Breast epithelium (tissue), 4 donors: ENCODE results near the gene LIN28A. TPM values are rescaled to one million over a fixed set of nuclear protein-coding genes. Genes with fewer than 3 reads are reported as not detected.
A peak's percentile ranks its signal among the peaks of the same experiment; 100 is the strongest.

Experiments
- DNase-seq, 2 donors: peaks; one replicate each; pipeline ENCODE4 v3.0.0-alpha.2; 2019; ENCODE audit warnings: low spot score in 2 of 2
- H3K27ac ChIP-seq, 2 donors: fragments of 200-600 bp; sonication (generic) in 1 of 2; one replicate each; pipeline ENCODE4 v1.5.1; 2016 to 2019; ENCODE audit warnings: mild to moderate bottlenecking in 1 of 2
- H3K27me3 ChIP-seq, 2 donors: fragments of 200-600 bp; sonication (generic) in 1 of 2; one replicate each; pipeline versions ENCODE4 v1.5.1 to v1.6.0; 2017 to 2019; ENCODE audit warnings: control low read depth in 1 of 2, mild to moderate bottlenecking in 1 of 2
- H3K36me3 ChIP-seq: fragments of 200-600 bp; one replicate; pipeline ENCODE4 v1.5.1; 2019
- H3K4me1 ChIP-seq, 2 donors: fragments of 200-600 bp; sonication (generic); one replicate each; pipeline ENCODE4 v1.5.1; 2016 to 2019; ENCODE audit warnings: control low read depth in 1 of 2
- H3K4me3 ChIP-seq, 3 donors: fragments of 200-600 bp; sonication (generic); 1 replicate in 2 of 3; 2 replicates in 1 of 3; pipeline ENCODE4 v1.5.1; 2016 to 2019; ENCODE audit warnings: mild to moderate bottlenecking in 3 of 3, moderate library complexity in 2 of 3
- H3K9me3 ChIP-seq, 2 donors: fragments of 200-600 bp; sonication (generic) in 1 of 2; one replicate each; pipeline ENCODE4 v1.5.1; 2016 to 2019; ENCODE audit warnings: control low read depth in 1 of 2
- POLR2A ChIP-seq: fragments of 450-650 bp; IDR thresholded peaks from one replicate; pipeline ENCODE4 v1.6.1; 2016; ENCODE audit warnings: antibody characterized with exemption, mild to moderate bottlenecking, moderate library complexity
- POLR2AphosphoS5 ChIP-seq, 3 donors: sonication (generic); formaldehyde crosslinking; IDR thresholded peaks; one replicate each; pipeline ENCODE4 v1.6.1; 2017; ENCODE audit warnings: antibody characterized with exemption in 3 of 3
- intact Hi-C: fragments of 100-400 bp; cut with DNase I; formaldehyde crosslinking; loops from one replicate; pipeline ENCODE4 v1.15.1; 2023; ENCODE audit warnings: low total_unique reads
- total RNA-seq, 3 donors: library from RNA; depleted of rRNA; stranded (reverse); fragments of >200 nt; gene quantifications; one replicate each; pipeline ENCODE4 v1.1.0, GENCODE V29; 2016
- TF ChIP-seq, protein P1 (sequence below), 3 donors: fragments of 450-650 bp; IDR thresholded peaks; one replicate each; pipeline ENCODE4 v1.5.1; 2016 to 2017; ENCODE audit warnings: antibody characterized with exemption in 3 of 3, mild to moderate bottlenecking in 3 of 3, moderate library complexity in 3 of 3

LIN28A gene
- total RNA-seq, 3 donors from 2014 or later: not detected

GRCh38 chr1:26432793-26433192 is 22.2 kb downstream of the LIN28A start:
- peak overlapping the region; percentile 68 to 83 for H3K27ac ChIP-seq
- intact Hi-C loops: no loop called here
- no peaks in the 10 kb centered on the region for H3K36me3 ChIP-seq
- TF ChIP-seq, protein P1, sequence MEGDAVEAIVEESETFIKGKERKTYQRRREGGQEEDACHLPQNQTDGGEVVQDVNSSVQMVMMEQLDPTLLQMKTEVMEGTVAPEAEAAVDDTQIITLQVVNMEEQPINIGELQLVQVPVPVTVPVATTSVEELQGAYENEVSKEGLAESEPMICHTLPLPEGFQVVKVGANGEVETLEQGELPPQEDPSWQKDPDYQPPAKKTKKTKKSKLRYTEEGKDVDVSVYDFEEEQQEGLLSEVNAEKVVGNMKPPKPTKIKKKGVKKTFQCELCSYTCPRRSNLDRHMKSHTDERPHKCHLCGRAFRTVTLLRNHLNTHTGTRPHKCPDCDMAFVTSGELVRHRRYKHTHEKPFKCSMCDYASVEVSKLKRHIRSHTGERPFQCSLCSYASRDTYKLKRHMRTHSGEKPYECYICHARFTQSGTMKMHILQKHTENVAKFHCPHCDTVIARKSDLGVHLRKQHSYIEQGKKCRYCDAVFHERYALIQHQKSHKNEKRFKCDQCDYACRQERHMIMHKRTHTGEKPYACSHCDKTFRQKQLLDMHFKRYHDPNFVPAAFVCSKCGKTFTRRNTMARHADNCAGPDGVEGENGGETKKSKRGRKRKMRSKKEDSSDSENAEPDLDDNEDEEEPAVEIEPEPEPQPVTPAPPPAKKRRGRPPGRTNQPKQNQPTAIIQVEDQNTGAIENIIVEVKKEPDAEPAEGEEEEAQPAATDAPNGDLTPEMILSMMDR (IDR thresholded peaks at IDR 0.05): no peak
- TF ChIP-seq POLR2AphosphoS5 (IDR thresholded peaks at IDR 0.05): no peak
- TF ChIP-seq POLR2A: no peak
- H3K27me3 ChIP-seq: no peaks in the 10 kb centered on the region
- H3K9me3 ChIP-seq: no peaks in the 10 kb centered on the region
- H3K4me3 ChIP-seq: peak overlapping the region; percentile 65 to 79 (median 74)
- DNase-seq: no peak
- H3K4me1 ChIP-seq: no peaks in the 10 kb centered on the region

DNA sequence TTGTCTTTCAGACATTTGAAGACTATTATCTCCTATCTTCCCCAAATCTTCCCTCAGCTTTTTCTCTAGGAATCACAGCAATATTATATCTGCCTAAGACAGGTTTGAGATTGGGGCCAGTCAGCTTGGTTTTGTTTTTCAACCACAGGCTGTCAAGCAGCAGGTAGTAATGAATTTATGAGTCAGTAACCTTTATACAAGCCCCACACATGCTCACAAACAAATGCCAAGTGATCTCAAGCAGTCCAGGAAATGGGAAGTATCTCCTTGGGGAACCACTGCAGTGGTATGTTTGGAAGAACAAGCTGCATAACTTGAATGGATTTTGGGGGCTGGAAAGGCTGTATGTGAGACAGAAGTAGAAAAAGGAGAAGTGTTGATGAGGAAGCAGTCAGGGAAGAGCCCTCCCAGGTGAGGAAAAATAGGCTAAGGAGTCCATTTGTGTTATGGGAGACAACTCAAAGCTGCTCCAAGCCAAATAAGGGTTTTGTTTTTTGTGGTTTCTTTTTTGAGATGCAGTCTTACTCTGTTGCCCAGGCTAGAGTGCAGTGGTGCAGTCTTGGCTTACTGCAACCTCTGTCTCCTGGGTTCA is 23.6 kb downstream of the LIN28A start:
- DNase-seq: no peak
- no peak overlapping the region for H3K27ac ChIP-seq
- H3K36me3 ChIP-seq: no peaks in the 10 kb centered on the region
- TF ChIP-seq POLR2AphosphoS5 (IDR thresholded peaks at IDR 0.05) (no peak), POLR2A (no peak)
- TF ChIP-seq, protein P1 (IDR thresholded peaks at IDR 0.05): no peak
- no peaks in the 10 kb centered on the region for H3K9me3 ChIP-seq
- no peaks in the 10 kb centered on the region for H3K27me3 ChIP-seq
- H3K4me1 ChIP-seq: no peaks in the 10 kb centered on the region
- no peak overlapping the region for H3K4me3 ChIP-seq
- intact Hi-C loops: no loop called here

GRCh38 chr1:26438041-26438440 is 27.4 kb downstream of the LIN28A start:
- Histone ChIP-seq H3K36me3 (no peaks in the 10 kb centered on the region), H3K27ac (no peak overlapping the region), H3K9me3 (no peaks in the 10 kb centered on the region), H3K27me3 (no peaks in the 10 kb centered on the region), H3K4me3 (no peak overlapping the region), H3K4me1 (no peaks in the 10 kb centered on the region)
- DNase-seq: no peak
- TF ChIP-seq POLR2AphosphoS5 (IDR thresholded peaks at IDR 0.05): no peak
- no peak for TF ChIP-seq POLR2A
- TF ChIP-seq, protein P1 (IDR thresholded peaks at IDR 0.05): no peak
- intact Hi-C loops: no loop called here

- Histone ChIP-seq H3K9me3 (no peaks in the 10 kb centered on the region), H3K27ac (no peak overlapping the region), H3K27me3 (no peaks in the 10 kb centered on the region), H3K4me1 (no peaks in the 10 kb centered on the region), H3K4me3 (no peak overlapping the region), H3K36me3 (no peaks in the 10 kb centered on the region)
- no peak for DNase-seq
- intact Hi-C loops: no loop called here
- TF ChIP-seq POLR2A (no peak), POLR2AphosphoS5 (IDR thresholded peaks at IDR 0.05) (no peak)
- TF ChIP-seq, protein P1 (IDR thresholded peaks at IDR 0.05): no peak
These were observed 29.6 kb downstream of the LIN28A start for GRCh38 chr1:26440259-26440658.

DNA sequence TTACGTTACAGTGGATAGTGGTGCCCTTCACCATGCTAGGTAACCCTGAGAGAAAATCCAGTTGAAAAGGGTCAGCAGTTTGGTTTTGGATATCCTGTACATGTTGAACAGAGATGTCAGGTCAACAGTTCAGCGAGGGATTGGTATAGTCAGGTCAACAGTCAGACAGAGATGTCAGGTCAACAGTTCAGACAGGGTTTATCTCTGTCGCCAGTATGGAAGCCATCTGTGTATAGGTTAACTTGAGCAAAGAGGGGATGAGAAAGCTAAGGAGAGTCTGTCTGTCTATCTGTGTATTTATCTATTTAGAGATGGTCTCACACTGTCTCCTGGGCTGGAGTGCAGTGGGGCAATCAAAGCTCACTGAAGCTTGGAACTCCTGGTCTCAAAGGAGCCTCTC is 39.3 kb downstream of the LIN28A start:
- intact Hi-C loops: no loop called here
- Histone ChIP-seq H3K4me3 (no peak overlapping the region), H3K9me3 (no peaks in the 10 kb centered on the region), H3K27me3 (no peaks in the 10 kb centered on the region), H3K36me3 (no peaks in the 10 kb centered on the region), H3K4me1 (no peaks in the 10 kb centered on the region), H3K27ac (no peak overlapping the region)
- no peak for DNase-seq
- no peak for TF ChIP-seq POLR2A
- TF ChIP-seq, protein P1 (IDR thresholded peaks at IDR 0.05): no peak
- TF ChIP-seq POLR2AphosphoS5 (IDR thresholded peaks at IDR 0.05): no peak
